ENCODE measurements around the gene PNPLA4.

PNPLA4 gene

DNA sequence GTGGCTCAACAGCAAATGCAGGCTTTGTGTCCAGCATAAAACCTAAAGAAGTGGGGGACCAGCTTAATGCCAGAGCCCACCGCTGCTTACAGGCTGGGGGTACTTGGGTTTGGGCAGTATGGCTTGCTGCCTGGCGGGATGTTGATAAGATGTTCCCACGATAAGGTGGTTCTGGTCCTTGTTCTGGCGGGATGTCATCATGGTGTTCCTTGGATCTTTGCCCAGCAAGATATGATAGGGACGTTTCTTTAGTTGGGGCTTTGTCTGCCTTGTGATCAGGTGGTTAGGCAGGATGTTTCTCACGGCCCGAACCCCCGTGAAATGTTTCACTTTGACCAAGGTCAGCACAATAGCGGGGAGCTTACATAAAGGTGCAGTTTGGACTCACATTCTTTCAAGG, 35.3 kb downstream of the PNPLA4 start:
- no peak for DNase-seq (ENCODE audit: low read depth, low spot score)

DNA sequence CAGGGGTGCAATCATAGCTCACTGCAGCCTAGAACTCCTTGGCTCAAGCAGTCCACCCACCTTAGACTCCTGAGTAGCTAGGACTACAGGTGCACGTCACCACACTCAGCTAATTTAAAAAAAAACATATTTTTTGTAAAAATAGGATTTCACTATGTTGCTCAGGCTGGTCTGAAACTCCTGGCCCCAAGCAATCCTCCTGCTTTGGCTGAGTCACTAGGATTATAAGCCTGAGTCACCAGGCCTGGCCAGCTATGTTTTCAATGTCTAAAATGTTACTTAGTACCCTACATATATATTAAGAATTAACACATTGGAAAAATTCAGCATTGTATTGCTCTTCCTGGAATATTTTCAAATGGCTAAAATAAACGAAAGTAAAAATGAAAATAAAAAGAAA, 37.5 kb downstream of the PNPLA4 start:
- DNase-seq (ENCODE audit: low read depth, low spot score), result no peak
- ChIA-PET CTCF (no interaction called here), POLR2A (no interaction called here)
- no peak for TF ChIP-seq CTCF (IDR thresholded peaks at IDR 0.05; ENCODE audit: insufficient read depth, low read length, missing control alignments)
- H3K4me3 ChIP-seq (ENCODE audit: low read depth, low read length), result no peak overlapping the region

More for the DNA sequence above, 35.3 kb downstream of the PNPLA4 start:
- ChIA-PET CTCF (no interaction called here), POLR2A (no interaction called here)
- H3K4me3 ChIP-seq (ENCODE audit: low read depth, low read length), result no peak overlapping the region
- TF ChIP-seq CTCF (IDR thresholded peaks at IDR 0.05; ENCODE audit: insufficient read depth, low read length, missing control alignments), result no peak

GRCh38 chrX:7889135-7889534, 38.1 kb downstream of the PNPLA4 start:
- no peak for DNase-seq (ENCODE audit: low read depth, low spot score)
- ChIA-PET POLR2A (no interaction called here), CTCF (no interaction called here)
- no peak overlapping the region for H3K4me3 ChIP-seq (ENCODE audit: low read depth, low read length)
- no peak for TF ChIP-seq CTCF (IDR thresholded peaks at IDR 0.05; ENCODE audit: insufficient read depth, low read length, missing control alignments)

DNA sequence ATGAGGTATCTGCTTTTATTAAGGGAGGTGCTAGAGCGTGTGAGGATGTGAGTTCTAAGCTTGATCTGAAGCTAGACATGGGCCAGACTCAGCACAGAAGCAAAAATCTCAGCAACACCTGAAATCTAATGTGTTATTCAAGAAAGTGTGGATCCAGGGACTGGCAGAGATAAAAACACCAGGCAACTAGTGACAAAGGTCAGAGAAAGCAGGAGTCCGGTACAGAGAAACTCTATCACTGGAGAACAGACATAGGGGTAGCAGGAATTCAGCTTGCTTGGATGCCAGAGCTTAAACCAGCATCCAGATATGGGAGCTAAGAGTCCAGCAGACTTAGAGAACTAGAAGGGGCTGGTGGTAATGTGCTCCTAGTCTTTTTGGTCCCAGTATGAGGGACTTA, 50.3 kb downstream of the PNPLA4 start:
- CTCF ChIA-PET, result no interaction called here
- DNase-seq (ENCODE audit: low read depth, low spot score), result no peak
- POLR2A ChIA-PET, result no interaction called here
- no peak overlapping the region for H3K4me3 ChIP-seq (ENCODE audit: low read depth, low read length)
- no peak for TF ChIP-seq CTCF (IDR thresholded peaks at IDR 0.05; ENCODE audit: insufficient read depth, low read length, missing control alignments)

GRCh38 chrX:7872042-7872441, 55.2 kb downstream of the PNPLA4 start:
- DNase-seq (ENCODE audit: low read depth, low spot score), result no peak
- no peak for TF ChIP-seq CTCF (IDR thresholded peaks at IDR 0.05; ENCODE audit: insufficient read depth, low read length, missing control alignments)
- CTCF ChIA-PET, result no interaction called here
- POLR2A ChIA-PET, result no interaction called here
- H3K4me3 ChIP-seq (ENCODE audit: low read depth, low read length), result no peak overlapping the region

DNA sequence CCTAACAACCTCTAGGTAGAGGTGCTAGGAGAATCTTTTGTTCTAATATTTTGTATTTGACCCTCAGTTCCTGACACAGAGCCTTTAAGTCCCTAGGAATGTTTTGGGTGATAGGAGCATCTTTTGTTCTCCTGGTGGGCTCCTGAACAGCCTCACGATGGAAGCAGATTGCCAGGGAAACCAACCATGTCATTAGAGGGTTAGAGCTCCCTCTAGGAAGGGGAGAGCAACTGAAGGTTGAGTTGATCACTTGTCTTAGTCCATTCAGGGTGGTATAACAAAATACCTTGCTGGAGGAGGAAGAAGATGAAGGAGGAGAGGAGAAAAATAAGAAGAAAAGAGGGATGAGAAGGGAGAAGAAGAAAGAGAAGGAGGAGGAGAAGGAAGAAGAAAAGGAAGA, 75.0 kb downstream of the PNPLA4 start:
- no peak overlapping the region for H3K4me3 ChIP-seq (ENCODE audit: low read depth, low read length)
- no peak for TF ChIP-seq CTCF (IDR thresholded peaks at IDR 0.05; ENCODE audit: insufficient read depth, low read length, missing control alignments)
- no peak for DNase-seq (ENCODE audit: low read depth, low spot score)
- ChIA-PET CTCF (no interaction called here), POLR2A (no interaction called here)

All from AG04449 (cell line).